Articular chondrocyte of knee joint (primary cell): ENCODE results near the gene AKAP1. TPM values are rescaled to one million over a fixed set of nuclear protein-coding genes. Genes with fewer than 3 reads are reported as not detected.

Experiments
- total RNA-seq: library from RNA; depleted of rRNA; stranded (reverse); fragments of >200 nt; gene quantifications from 2 replicates; pipeline ENCODE4 v1.2.3, GENCODE V29; 2012

The AKAP1 gene
- 12.0 and 12.9 TPM in 2 replicates for total RNA-seq

GRCh38 chr17:57084802-57085447 is at the start of gene AKAP1:
Gene AKAP1, plus strand, starts transcription at chr17:57085246. Its CDS starts 20,219 bp downstream, at chr17:57105465.

Other genes with a start within 250 kb of the AKAP1 start
- 29.0 and 41.9 TPM in 2 replicates for gene TRIM25, start 171.2 kb upstream of the AKAP1 start, total RNA-seq
- 13.2 and 17.3 TPM in 2 replicates for gene COIL, start 124.2 kb upstream of the AKAP1 start, total RNA-seq
- gene SCPEP1, start 107.1 kb upstream of the AKAP1 start, total RNA-seq: 54.4 and 58.7 TPM in 2 replicates
- gene MSI2, start 171.3 kb downstream of the AKAP1 start, total RNA-seq: 30.3 and 30.5 TPM in 2 replicates